NCI-H187 treated with DMSO at 0.1 percent for 48 hours (cell line): Measurements from ENCODE around the gene SPTBN1.

Source experiments
- DNase-seq: peaks from one replicate; lab custom pipeline; 2025; lab: John Stamatoyannopoulos, UW

Gene SPTBN1

DNA sequence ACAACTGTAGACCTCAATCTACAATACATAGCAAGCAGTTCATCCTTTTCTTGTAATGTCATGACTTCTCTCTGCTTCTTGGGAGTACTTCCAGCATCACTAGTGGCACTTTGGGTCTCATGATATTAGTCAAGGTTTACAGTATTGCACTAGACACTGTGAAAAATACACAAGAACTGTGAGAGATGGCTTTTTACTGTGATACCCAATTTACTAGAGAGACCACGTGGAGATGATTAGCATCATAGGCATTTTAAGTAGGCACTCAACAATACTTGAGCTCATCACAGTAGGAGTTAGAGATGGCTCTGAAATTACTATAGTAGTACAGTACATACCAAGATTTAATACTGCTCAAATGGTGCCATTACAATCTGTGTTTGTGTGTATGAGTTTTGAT is 154.6 kb downstream of the SPTBN1 start:
- no peak for DNase-seq

DNA sequence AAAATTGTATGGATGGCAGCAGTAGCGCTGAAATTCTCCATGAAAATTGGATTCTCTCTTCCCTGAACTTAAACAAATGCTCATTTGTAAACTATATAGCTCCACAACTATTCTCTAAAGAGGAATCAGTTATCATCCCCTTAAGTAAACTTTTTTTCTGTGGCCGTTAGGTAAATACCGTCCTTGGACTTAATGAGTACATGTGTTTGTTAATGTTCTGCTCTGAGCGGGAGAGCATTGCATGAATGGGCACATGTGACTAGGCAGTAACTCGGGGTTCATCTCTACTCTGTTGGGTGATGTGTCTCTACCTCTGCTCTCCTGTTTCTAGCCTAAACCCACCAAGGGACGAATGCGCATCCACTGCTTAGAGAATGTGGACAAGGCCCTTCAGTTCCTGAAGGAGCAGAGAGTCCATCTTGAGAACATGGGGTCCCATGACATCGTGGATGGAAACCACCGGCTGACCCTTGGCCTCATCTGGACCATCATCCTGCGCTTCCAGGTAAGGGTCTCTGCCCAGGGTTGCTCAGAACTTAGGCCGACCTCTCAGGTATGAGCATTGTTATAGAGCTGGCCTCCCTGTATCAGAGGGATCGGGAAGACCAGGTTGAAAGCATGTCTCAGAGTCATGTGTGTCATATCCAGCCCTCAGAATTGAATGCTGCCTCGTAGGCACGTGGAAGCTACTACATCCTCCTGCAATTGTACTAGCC is 155.9 kb downstream of the SPTBN1 start:
- DNase-seq: no peak

- DNase-seq: no peak
These were observed 157.3 kb downstream of the SPTBN1 start for GRCh38 chr2:54613386-54613785.

DNA sequence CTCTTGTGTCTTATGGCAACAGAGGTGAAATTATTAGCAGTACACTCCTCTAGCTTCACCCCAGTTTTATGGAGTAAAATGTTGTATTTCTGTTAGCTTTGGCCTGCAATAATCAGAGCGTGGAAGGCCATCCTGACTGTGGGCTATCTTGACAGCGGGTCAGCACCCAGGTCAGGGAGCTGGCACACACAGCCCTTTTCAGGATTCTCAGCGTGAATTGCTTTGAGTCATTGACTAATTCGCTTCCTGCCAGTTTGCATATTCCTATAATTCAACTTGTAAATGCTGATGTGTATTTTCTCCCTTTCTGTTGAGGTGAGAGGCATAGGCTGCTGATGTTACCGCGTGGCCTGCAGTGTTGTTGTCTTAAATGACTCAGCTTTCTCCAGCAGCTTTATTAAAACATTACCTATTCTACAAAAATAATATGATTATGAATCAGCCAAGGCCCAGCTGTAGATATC is 157.7 kb downstream of the SPTBN1 start:
- DNase-seq: no peak

DNA sequence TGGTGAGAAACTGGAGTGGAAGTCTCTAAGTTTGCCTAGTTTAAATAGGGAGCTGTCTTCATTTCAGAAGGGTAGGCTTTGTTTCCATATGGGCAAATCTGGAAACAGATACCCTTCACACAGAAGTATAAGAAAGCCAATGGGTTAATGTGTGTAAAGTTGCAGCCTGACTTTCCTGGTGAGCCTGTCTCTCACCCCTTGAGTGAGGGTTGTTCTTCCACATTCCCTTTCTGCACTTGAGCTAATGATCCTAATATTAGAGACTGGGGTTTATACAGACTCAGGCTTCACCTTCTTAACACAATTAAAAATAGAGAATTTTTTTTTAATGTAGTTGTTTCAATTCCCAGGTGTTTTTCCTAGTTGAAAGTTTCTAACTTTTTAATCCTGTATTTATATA is 158.7 kb downstream of the SPTBN1 start:
- DNase-seq: no peak

DNA sequence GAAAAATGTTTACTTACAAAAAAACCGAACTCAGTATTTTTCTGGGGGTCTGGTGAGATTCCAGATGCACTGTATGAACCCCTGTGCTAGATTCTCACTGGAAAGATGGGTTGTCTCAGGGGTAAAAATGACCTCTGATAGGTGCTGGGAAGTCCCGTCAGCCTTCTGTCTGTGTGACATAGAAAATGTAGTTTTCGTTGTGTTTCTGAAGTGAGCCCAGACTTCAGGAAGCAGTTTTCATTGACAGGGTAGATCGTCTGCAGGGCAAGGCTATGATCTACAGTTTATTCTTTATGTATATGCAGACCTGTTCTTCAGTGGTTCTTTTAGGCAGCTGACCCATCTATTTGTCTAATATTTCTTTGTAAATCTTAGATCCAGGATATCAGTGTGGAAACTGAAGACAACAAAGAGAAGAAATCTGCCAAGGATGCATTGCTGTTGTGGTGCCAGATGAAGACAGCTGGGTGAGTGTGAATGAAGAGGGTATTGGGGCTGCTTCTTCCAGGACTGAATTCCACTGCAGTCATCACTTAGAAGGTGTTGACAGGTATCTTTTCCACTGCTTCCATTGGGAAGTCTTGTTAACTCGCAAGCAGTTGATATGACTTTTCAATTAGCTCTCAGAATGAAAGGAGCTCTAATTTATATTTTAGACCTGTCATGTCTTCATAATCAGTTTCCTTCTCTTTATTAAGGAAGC is 159.9 kb downstream of the SPTBN1 start:
- no peak for DNase-seq

GRCh38 chr2:54617409-54617808 is 161.3 kb downstream of the SPTBN1 start:
- no peak for DNase-seq

DNA sequence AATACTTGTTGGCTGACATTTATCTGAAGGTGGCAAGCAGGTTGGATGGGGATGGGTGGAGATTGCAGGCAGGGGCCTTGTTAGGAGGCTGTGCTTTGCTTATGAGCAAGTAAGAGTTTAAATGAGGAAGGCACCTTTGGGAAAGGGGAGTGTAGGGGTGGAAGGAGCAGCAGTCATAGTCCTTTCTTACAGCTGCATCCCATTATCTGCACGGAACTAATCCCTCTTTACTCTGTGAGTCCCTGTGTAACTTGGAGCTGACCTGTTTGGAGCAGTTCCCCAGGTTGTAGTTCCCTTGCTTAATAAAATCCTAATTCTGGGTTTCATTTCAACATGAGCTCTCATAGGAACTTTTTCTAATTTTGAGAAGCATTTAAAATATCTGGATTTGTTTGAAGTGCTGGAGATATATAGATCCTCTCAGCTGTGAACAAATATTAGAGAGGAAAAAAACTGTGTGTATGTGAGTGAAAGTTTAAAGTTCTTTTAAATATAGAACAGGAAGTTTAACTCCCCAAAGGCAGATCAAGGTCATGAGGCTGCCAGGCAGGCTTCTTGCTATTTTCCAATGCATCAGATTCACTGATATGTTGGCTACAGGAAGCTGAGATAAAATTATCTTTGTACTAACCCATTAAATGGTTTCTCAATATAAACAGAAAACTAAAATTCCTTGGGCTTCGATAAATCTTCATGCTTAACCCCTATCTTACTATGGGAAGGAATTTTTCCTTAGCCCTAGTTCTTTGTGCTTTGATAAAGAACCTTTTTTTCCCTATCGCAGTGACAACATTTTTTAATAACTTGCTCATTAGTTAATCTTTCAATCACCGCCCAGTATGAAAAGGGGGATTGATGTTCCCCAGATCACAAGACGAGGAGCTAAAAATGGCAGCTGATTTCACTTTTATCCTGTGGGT is 162.8 kb downstream of the SPTBN1 start:
- no peak for DNase-seq

DNA sequence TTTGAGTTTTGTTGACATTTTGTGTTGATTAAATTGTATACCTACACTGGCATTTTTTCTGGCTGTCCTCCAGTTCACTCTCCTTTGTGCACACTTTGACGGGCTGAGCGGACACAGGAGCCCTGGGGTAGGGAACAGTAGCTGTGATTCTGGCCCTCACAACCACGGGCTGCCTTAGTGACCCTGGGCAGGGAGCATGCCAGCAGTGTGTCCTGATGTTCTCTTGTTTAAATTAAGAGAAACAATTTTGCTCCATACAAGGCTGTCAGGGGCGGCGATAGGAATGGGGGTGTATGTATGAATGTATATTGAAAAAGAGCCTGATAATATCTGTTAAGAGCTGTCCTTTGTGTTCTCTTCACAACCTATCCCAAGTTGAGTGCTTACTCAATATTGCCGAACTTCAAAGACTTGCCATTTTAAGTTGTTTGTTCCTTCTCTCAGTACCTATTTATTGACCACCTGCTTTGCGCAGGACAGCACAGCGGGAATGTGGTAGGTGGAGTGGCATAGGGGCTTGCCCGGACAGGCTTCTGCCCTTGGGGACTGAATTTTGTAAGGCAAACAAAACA is 163.6 kb downstream of the SPTBN1 start:
- DNase-seq: no peak

- DNase-seq: no peak
These were observed 164.8 kb downstream of the SPTBN1 start for GRCh38 chr2:54620948-54621347.

DNA sequence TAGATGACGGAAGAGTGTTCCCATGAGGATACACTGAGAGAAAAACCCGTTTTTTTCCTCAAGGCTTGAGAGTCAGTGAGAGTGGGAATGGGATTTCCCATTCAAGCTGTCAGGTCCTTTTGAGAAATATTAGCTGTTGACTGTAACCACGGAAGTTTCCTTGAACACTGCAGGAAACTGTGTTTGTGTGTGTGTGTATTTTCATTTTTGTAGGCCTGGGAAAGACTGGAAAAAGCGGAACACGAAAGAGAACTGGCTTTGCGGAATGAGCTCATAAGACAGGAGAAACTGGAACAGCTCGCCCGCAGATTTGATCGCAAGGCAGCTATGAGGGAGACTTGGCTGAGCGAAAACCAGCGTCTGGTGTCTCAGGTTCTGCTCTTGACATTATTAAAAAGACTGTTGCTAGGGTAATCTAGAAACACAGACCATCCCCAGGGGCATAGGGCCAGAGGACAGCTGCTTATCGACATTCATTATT is 168.5 kb downstream of the SPTBN1 start:
- DNase-seq: no peak

DNA sequence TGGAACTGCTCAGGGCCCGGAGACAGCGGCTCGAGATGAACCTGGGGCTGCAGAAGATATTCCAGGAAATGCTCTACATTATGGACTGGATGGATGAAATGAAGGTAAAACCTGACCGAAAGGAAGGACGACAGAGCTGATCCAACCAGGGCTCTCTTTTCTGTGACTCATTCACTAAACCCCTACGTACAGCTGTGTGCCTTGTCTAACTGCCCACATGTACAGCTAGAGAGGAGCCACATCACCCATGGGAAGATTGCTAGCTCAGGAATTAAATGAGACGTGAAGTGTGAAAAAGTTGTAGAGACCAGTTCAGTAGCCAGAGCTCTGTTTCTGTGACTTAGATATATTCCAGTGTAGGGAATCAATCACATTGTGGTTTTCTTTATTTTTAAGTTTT is 170.0 kb downstream of the SPTBN1 start:
- no peak for DNase-seq

GRCh38 chr2:54626884-54627283 is 170.8 kb downstream of the SPTBN1 start:
- DNase-seq: no peak

GRCh38 chr2:54627973-54628372 is 171.8 kb downstream of the SPTBN1 start:
- no peak for DNase-seq

GRCh38 chr2:54628418-54628817 is 172.3 kb downstream of the SPTBN1 start:
- peak; percentile 60 for DNase-seq

DNA sequence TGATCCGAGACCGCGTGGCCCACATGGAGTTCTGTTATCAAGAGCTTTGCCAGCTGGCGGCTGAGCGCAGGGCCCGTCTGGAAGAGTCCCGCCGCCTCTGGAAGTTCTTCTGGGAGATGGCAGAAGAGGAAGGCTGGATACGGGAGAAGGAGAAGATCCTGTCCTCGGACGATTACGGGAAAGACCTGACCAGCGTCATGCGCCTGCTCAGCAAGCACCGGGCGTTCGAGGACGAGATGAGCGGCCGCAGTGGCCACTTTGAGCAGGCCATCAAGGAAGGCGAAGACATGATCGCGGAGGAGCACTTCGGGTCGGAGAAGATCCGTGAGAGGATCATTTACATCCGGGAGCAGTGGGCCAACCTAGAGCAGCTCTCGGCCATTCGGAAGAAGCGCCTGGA is 172.8 kb downstream of the SPTBN1 start:
- no peak for DNase-seq

- no peak for DNase-seq
These were observed 173.3 kb downstream of the SPTBN1 start for GRCh38 chr2:54629390-54629789.

- no peak for DNase-seq
These were observed 174.1 kb downstream of the SPTBN1 start for GRCh38 chr2:54629914-54630857.

DNA sequence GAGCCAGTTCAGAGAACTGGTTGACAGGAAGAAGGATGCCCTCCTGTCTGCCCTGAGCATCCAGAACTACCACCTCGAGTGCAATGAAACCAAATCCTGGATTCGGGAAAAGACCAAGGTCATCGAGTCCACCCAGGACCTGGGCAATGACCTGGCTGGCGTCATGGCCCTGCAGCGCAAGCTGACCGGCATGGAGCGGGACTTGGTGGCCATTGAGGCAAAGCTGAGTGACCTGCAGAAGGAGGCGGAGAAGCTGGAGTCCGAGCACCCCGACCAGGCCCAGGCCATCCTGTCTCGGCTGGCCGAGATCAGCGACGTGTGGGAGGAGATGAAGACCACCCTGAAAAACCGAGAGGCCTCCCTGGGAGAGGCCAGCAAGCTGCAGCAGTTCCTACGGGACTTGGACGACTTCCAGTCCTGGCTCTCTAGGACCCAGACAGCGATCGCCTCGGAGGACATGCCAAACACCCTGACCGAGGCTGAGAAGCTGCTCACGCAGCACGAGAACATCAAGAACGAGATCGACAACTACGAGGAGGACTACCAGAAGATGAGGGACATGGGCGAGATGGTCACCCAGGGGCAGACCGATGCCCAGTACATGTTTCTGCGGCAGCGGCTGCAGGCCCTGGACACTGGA is 174.9 kb downstream of the SPTBN1 start:
- no peak for DNase-seq

DNA sequence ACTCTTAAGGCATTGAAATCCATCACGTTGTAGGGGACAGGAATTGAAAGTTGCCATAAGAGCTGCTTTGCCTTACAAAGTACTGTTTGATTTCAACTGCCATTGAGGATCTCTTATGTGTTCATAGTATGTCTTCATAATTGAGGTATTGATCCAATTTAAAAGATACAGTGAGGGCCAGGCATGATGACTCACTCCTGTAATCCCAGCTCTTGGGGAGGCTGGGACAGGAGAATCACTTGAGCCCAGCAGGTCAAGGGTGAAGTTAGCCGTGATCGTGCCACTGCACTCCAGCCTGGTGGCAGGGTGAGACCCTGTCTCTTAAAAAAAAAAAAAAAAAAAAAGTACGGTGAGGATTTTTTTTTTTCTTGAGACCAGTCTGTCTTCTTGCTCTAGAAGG is 175.6 kb downstream of the SPTBN1 start:
- DNase-seq: no peak
